Prostate gland (tissue), 2 donors: ENCODE results near the gene SOBP.

ENCODE experiments used
- POLR2AphosphoS5 ChIP-seq: sonication (generic); formaldehyde crosslinking; IDR thresholded peaks from one replicate; pipeline ENCODE4 v1.6.1; 2017; ENCODE audit warnings: antibody characterized with exemption
- TF ChIP-seq, protein P1 (sequence below), 4 experiments: fragments of 200-600 bp in 2 of 4; fragments of 450-650 bp in 2 of 4; sonication (generic) in 2 of 4; IDR thresholded peaks; 1 replicate in 3 of 4; 2 replicates in 1 of 4; pipeline ENCODE4 v1.5.1; 2016 to 2019; ENCODE audit warnings: antibody characterized with exemption in 4 of 4, mild to moderate bottlenecking in 2 of 4, moderate library complexity in 2 of 4

DNA sequence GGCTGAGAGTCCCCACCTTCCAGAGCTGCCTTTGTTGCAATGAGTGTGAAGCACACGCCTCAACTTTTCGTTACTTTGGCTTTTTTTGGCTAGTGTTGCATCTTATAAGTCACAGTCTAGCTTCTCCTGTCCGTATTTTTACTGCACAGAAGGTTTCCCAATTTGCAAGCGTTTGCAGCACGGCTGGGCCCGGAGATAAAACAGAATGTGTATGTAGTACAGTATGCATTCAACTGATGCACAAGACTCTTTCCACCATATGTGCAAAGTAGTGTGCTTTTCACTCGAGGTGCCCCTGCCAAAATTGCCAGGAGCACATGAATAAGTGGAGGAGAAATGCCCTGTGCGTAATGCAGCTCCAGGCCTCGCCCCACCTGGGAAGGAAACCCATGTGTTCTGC lies 79.6 kb downstream of the SOBP start:
- no peak for TF ChIP-seq POLR2AphosphoS5
- TF ChIP-seq, protein P1, sequence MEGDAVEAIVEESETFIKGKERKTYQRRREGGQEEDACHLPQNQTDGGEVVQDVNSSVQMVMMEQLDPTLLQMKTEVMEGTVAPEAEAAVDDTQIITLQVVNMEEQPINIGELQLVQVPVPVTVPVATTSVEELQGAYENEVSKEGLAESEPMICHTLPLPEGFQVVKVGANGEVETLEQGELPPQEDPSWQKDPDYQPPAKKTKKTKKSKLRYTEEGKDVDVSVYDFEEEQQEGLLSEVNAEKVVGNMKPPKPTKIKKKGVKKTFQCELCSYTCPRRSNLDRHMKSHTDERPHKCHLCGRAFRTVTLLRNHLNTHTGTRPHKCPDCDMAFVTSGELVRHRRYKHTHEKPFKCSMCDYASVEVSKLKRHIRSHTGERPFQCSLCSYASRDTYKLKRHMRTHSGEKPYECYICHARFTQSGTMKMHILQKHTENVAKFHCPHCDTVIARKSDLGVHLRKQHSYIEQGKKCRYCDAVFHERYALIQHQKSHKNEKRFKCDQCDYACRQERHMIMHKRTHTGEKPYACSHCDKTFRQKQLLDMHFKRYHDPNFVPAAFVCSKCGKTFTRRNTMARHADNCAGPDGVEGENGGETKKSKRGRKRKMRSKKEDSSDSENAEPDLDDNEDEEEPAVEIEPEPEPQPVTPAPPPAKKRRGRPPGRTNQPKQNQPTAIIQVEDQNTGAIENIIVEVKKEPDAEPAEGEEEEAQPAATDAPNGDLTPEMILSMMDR (IDR thresholded peaks at IDR 0.05), result no peak
